ENCODE results near the gene IL1RAPL2.

Gene IL1RAPL2

GRCh38 chrX:105753411-105753810 lies 1187.4 kb downstream of the IL1RAPL2 start:
- H3K4me3 ChIP-seq (replicated peaks; ENCODE audit: low read depth, low read length): no peak overlapping the region
- no peak for DNase-seq (ENCODE audit: extremely low read depth, insufficient read length)
- TF ChIP-seq CTCF (IDR thresholded peaks at IDR 0.05; ENCODE audit: insufficient read depth, low read length, poor library complexity, severe bottlenecking): no peak
- no peaks in the 10 kb centered on the region for H3K27me3 ChIP-seq (replicated peaks; ENCODE audit: control insufficient read depth, insufficient read depth, low read length)
- no peaks in the 10 kb centered on the region for H3K36me3 ChIP-seq (ENCODE audit: control insufficient read depth, insufficient read depth, low read length)

DNA sequence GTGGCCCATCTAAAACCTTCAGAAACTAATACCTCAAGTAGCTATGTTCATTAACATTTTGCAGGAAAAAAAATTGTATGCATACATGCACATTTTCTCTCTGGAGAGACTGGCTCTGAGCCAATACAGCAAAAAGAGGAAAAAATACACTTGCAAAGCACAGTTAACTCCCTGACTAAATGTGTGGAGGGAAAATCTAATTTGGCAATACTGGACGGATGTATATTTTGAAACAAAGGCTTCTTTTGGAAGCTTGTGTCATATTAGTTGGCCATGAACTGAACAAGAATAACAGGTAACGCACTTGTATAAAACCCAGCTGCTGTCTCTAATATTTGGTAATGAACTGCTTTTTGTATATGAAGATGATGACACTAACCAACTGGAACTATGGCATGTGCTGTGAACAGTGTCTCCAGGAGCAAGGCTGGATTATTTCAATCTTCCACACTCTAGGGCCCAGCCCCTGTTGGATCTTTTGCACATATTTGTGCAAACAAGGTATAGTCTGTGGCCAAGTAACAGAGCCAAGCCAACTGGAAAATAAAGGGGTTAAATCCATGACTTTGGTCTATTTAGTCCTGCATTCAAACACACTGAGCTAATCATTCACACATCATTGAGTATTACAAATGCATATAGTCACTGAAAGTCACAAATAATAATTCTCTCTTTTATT lies 1188.4 kb downstream of the IL1RAPL2 start:
- TF ChIP-seq CTCF (IDR thresholded peaks at IDR 0.05; ENCODE audit: insufficient read depth, low read length, poor library complexity, severe bottlenecking): no peak
- DNase-seq (ENCODE audit: extremely low read depth, insufficient read length): no peak
- Histone ChIP-seq H3K27me3 (replicated peaks; ENCODE audit: control insufficient read depth, insufficient read depth, low read length) (no peaks in the 10 kb centered on the region), H3K36me3 (ENCODE audit: control insufficient read depth, insufficient read depth, low read length) (no peaks in the 10 kb centered on the region), H3K4me3 (replicated peaks; ENCODE audit: low read depth, low read length) (no peak overlapping the region)

DNA sequence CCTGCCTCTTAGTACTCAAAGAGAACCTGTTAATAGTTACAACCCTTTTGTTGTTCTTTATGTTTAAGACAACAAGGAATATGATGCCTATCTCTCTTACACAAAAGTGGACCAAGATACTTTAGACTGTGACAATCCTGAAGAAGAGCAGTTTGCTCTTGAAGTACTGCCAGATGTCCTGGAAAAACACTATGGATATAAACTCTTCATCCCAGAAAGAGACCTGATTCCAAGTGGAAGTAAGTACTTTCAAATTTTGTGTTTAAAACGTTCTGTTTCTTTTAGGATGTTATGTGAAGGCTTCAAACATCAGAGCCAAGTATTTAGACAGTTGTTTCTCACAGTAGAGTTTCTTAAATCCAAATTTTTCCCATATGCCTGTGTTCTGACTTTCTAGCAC lies 1189.1 kb downstream of the IL1RAPL2 start:
- DNase-seq (ENCODE audit: extremely low read depth, insufficient read length): no peak
- H3K4me3 ChIP-seq (replicated peaks; ENCODE audit: low read depth, low read length): no peak overlapping the region
- H3K27me3 ChIP-seq (replicated peaks; ENCODE audit: control insufficient read depth, insufficient read depth, low read length): no peaks in the 10 kb centered on the region
- no peaks in the 10 kb centered on the region for H3K36me3 ChIP-seq (ENCODE audit: control insufficient read depth, insufficient read depth, low read length)
- no peak for TF ChIP-seq CTCF (IDR thresholded peaks at IDR 0.05; ENCODE audit: insufficient read depth, low read length, poor library complexity, severe bottlenecking)

DNA sequence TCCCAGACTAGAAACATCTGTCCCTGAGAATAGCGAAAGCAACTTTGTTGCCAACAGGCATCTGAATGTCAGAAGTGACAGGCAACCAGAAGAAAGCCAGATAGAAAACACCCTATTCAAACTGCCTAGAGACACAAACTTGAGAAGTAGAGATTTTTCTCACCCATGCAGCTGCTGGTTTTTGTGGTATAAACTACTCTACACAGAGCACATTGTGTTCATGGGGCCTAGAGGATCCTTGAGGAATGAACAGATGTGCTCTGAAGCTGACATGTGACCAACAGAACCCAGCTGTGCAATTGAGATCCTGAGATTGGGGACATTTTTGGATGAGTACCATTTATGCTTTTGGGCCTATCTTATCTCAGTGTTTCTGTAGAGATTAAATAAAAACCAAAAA lies 1192.8 kb downstream of the IL1RAPL2 start:
- TF ChIP-seq CTCF (IDR thresholded peaks at IDR 0.05; ENCODE audit: insufficient read depth, low read length, poor library complexity, severe bottlenecking): no peak
- DNase-seq (ENCODE audit: extremely low read depth, insufficient read length): no peak
- no peak overlapping the region for H3K4me3 ChIP-seq (replicated peaks; ENCODE audit: low read depth, low read length)
- H3K27me3 ChIP-seq (replicated peaks; ENCODE audit: control insufficient read depth, insufficient read depth, low read length): no peaks in the 10 kb centered on the region
- H3K36me3 ChIP-seq (ENCODE audit: control insufficient read depth, insufficient read depth, low read length): no peaks in the 10 kb centered on the region

DNA sequence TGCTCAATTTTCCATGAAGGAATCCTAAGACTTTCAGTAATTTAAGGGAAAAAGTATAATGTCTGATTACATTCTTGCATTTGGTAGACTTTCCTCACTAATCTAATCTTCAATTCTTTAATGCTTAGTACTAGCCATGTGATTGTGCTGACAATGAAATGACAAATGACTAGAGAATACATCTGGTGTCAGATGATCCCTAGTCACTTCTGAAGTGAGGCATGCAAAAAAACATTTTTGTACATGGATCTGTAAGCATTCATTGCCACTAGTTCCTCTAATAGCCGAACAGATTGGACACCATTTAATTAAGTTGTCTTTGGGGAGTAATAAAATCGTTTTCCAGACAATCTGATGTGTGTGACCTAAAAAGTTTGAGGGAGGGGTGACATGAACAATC lies 1193.6 kb downstream of the IL1RAPL2 start:
- no peaks in the 10 kb centered on the region for H3K27me3 ChIP-seq (replicated peaks; ENCODE audit: control insufficient read depth, insufficient read depth, low read length)
- no peak overlapping the region for H3K4me3 ChIP-seq (replicated peaks; ENCODE audit: low read depth, low read length)
- no peak for TF ChIP-seq CTCF (IDR thresholded peaks at IDR 0.05; ENCODE audit: insufficient read depth, low read length, poor library complexity, severe bottlenecking)
- H3K36me3 ChIP-seq (ENCODE audit: control insufficient read depth, insufficient read depth, low read length): no peaks in the 10 kb centered on the region
- DNase-seq (ENCODE audit: extremely low read depth, insufficient read length): no peak

DNA sequence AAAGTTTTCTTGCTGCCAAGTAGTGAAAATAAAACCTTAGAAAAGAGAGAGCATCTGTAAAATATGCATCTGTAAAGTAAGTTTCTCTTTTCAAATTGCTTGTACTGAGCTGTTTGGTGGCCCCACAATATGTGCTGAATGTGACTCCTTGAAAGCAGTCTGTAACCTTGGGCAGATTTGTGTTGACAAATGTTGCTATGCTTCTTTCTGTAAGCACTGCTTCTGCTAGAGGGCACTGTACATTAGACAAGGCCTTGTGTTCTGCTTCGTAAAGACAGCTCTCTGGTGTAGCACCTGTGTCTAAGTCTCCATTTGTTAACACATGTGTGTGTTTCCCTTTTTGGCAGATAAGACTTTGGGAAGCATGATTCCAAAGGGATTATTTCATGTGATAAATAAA lies 1199.7 kb downstream of the IL1RAPL2 start:
- Histone ChIP-seq H3K4me3 (replicated peaks; ENCODE audit: low read depth, low read length) (no peak overlapping the region), H3K36me3 (ENCODE audit: control insufficient read depth, insufficient read depth, low read length) (no peaks in the 10 kb centered on the region), H3K27me3 (replicated peaks; ENCODE audit: control insufficient read depth, insufficient read depth, low read length) (no peaks in the 10 kb centered on the region)
- DNase-seq (ENCODE audit: extremely low read depth, insufficient read length): no peak
- TF ChIP-seq CTCF (IDR thresholded peaks at IDR 0.05; ENCODE audit: insufficient read depth, low read length, poor library complexity, severe bottlenecking): no peak

Measured in GM06990 (cell line).